ENCODE data around the gene LCK. TPM values are rescaled to one million over a fixed set of nuclear protein-coding genes. Genes with fewer than 3 reads are reported as not detected.

Gene LCK
- polyA plus RNA-seq, 1 donor from 2014 or later: not detected

DNA sequence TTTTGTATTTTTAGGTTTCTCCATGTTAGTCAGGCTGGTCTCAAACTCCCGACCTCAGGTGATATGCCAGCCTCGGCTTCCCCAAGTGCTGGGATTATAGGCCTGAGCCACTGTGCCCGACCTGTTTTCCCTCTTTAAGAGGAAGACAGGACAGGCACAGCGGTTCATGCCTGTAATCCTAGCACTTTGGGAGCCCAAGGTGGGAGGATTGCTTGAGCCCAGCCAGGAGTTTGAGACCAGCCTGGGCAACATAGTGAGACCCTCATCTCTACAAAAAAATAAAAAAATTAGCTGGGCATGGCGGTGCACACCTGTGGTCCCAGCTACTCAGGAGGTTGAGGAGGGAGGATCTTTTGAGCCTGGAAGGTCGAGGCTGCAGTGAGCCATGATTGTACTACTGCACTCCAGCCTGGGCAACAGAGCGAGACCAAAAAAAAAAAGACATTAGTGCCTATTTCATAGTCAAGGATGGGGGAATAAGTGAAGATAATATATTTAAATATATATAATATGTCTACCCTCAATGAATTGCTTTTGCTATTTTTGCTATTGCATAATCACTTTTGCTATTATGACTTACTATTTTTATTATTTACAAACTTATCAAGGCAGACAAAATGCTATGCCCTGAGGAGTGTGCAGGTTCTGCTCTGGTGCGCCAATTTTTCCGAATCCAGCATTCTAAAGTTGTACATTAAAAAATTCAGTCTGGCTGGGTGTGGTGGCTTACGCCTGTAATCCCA lies 67.2 kb downstream of the LCK start:
- no peaks in the 10 kb centered on the region for H3F3A ChIP-seq (ENCODE audit: insufficient read depth, low read length, poor library complexity, severe bottlenecking)
- H3K9ac ChIP-seq (ENCODE audit: low read length): no peak overlapping the region
- no peak overlapping the region for H3K27ac ChIP-seq (ENCODE audit: low read length)
- no peaks in the 10 kb centered on the region for H3K36me3 ChIP-seq (ENCODE audit: insufficient read depth, low read length)
- H2AFZ ChIP-seq (ENCODE audit: low read depth, low read length): no peak overlapping the region
- H3K9me2 ChIP-seq (ENCODE audit: insufficient read depth, low read length): no peaks in the 10 kb centered on the region
- no peak for TF ChIP-seq RAD21 (conservative IDR thresholded peaks at IDR 0.05)
- TF ChIP-seq MXI1 (conservative IDR thresholded peaks at IDR 0.05; ENCODE audit: poor library complexity, severe bottlenecking): no peak
- TF ChIP-seq EZH2 (IDR thresholded peaks at IDR 0.05; ENCODE audit: borderline replicate concordance, insufficient read depth, low read length, poor library complexity, severe bottlenecking): no peak
- no peak for TF ChIP-seq REST (IDR thresholded peaks at IDR 0.05; ENCODE audit: borderline replicate concordance)
- no peak for TF ChIP-seq EP300 (conservative IDR thresholded peaks at IDR 0.05; ENCODE audit: poor library complexity, severe bottlenecking)
- TF ChIP-seq SMC3 (conservative IDR thresholded peaks at IDR 0.05; ENCODE audit: poor library complexity): no peak
- no peaks in the 10 kb centered on the region for H3K27me3 ChIP-seq (ENCODE audit: insufficient read depth, low read depth, low read length)
- no peaks in the 10 kb centered on the region for H4K20me1 ChIP-seq (ENCODE audit: insufficient read depth)
- H3K4me2 ChIP-seq (ENCODE audit: low read length): no peak overlapping the region
- no peaks in the 10 kb centered on the region for H3K9me3 ChIP-seq (ENCODE audit: low read length)
- H3K4me3 ChIP-seq (ENCODE audit: low read length): no peak overlapping the region
- H3K79me2 ChIP-seq (replicated peaks; ENCODE audit: insufficient read depth, low read length): no peaks in the 10 kb centered on the region

DNA sequence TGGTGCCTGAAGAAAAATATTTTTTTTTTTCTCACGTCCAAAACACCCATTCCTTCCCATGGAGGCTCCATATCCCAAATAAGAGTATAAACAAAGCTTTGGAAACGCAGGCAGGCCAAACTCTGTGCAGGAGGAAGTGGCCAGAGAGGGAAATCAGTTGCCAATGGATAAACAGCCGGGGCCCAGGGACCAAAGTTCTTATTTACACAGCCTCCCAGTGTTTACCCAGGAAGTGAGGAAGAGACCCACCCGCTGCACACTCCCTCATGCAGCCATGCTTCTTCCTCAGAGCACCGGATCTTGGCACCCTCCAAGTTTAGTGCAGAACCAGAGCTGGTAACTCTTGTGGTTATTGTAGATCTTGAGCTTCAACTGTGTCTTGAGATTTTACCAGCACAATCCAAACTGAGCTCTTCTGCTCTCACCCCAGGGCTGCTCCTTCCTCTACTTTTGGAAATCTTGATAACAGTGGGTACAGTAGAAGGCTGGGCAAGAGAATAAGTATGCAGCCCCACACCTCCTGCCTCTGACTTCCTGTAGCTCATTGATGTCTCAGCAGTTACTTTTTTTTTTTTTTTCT lies 70.7 kb downstream of the LCK start:
- Histone ChIP-seq H3K9me3 (ENCODE audit: low read length) (no peaks in the 10 kb centered on the region), H3K4me3 (ENCODE audit: low read length) (no peak overlapping the region), H3K36me3 (ENCODE audit: insufficient read depth, low read length) (no peaks in the 10 kb centered on the region), H4K20me1 (ENCODE audit: insufficient read depth) (no peaks in the 10 kb centered on the region), H3K9ac (ENCODE audit: low read length) (no peak overlapping the region), H2AFZ (ENCODE audit: low read depth, low read length) (no peak overlapping the region), H3K27me3 (ENCODE audit: insufficient read depth, low read depth, low read length) (no peaks in the 10 kb centered on the region), H3K4me2 (ENCODE audit: low read length) (no peak overlapping the region), H3K27ac (ENCODE audit: low read length) (no peak overlapping the region), H3F3A (ENCODE audit: insufficient read depth, low read length, poor library complexity, severe bottlenecking) (no peaks in the 10 kb centered on the region), H3K9me2 (ENCODE audit: insufficient read depth, low read length) (no peaks in the 10 kb centered on the region), H3K79me2 (replicated peaks; ENCODE audit: insufficient read depth, low read length) (no peaks in the 10 kb centered on the region)
- TF ChIP-seq RAD21 (conservative IDR thresholded peaks at IDR 0.05) (no peak), EP300 (conservative IDR thresholded peaks at IDR 0.05; ENCODE audit: poor library complexity, severe bottlenecking) (no peak), EZH2 (IDR thresholded peaks at IDR 0.05; ENCODE audit: borderline replicate concordance, insufficient read depth, low read length, poor library complexity, severe bottlenecking) (no peak), SMC3 (conservative IDR thresholded peaks at IDR 0.05; ENCODE audit: poor library complexity) (no peak), POLR2AphosphoS5 (IDR thresholded peaks at IDR 0.05) (no peak), TAF1 (IDR thresholded peaks at IDR 0.05; ENCODE audit: low read depth) (no peak), REST (IDR thresholded peaks at IDR 0.05; ENCODE audit: borderline replicate concordance) (no peak), MXI1 (conservative IDR thresholded peaks at IDR 0.05; ENCODE audit: poor library complexity, severe bottlenecking) (no peak)
- TF ChIP-seq, protein P1, sequence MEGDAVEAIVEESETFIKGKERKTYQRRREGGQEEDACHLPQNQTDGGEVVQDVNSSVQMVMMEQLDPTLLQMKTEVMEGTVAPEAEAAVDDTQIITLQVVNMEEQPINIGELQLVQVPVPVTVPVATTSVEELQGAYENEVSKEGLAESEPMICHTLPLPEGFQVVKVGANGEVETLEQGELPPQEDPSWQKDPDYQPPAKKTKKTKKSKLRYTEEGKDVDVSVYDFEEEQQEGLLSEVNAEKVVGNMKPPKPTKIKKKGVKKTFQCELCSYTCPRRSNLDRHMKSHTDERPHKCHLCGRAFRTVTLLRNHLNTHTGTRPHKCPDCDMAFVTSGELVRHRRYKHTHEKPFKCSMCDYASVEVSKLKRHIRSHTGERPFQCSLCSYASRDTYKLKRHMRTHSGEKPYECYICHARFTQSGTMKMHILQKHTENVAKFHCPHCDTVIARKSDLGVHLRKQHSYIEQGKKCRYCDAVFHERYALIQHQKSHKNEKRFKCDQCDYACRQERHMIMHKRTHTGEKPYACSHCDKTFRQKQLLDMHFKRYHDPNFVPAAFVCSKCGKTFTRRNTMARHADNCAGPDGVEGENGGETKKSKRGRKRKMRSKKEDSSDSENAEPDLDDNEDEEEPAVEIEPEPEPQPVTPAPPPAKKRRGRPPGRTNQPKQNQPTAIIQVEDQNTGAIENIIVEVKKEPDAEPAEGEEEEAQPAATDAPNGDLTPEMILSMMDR (IDR thresholded peaks at IDR 0.05; ENCODE audit: poor library complexity, severe bottlenecking): no peak
